ENCODE data around the gene NLRP9. TPM values are rescaled to one million over a fixed set of nuclear protein-coding genes. Genes with fewer than 3 reads are reported as not detected.

NLRP9 gene
- total RNA-seq, 1 experiment from 2014 or later = not detected

- Mint-ChIP-seq H3K36me3 (peaks cover 60% of the 10 kb centered on the region), H3K27me3 (ENCODE audit: low read depth) (no peaks in the 10 kb centered on the region), H3K4me3 (no peak overlapping the region), H3K9me3 (no peaks in the 10 kb centered on the region), H3K27ac (no peak overlapping the region), H3K4me1 (peaks cover 20% of the 10 kb centered on the region)
- ChIA-PET CTCF (interaction anchor here (0.8 kb wide), 1 partner anchor 15 kb away, joined by 3 read pairs; no protein-coding TSS in a partner anchor), POLR2A (no interaction called here)
- DNase-seq (ENCODE audit: low spot score) (no peak), ATAC-seq (no peak)
- no peak for TF ChIP-seq EMX1 (CRISPR knock-in tag; IDR thresholded peaks at IDR 0.05)
- no peak for TF ChIP-seq ATF1 (CRISPR knock-in tag; IDR thresholded peaks at IDR 0.05)
- TF ChIP-seq TEAD1 (CRISPR knock-in tag; IDR thresholded peaks at IDR 0.05) = no peak
- no peak for TF ChIP-seq ELF4 (CRISPR knock-in tag; IDR thresholded peaks at IDR 0.05; ENCODE audit: low read depth)
- TF ChIP-seq, protein P1, sequence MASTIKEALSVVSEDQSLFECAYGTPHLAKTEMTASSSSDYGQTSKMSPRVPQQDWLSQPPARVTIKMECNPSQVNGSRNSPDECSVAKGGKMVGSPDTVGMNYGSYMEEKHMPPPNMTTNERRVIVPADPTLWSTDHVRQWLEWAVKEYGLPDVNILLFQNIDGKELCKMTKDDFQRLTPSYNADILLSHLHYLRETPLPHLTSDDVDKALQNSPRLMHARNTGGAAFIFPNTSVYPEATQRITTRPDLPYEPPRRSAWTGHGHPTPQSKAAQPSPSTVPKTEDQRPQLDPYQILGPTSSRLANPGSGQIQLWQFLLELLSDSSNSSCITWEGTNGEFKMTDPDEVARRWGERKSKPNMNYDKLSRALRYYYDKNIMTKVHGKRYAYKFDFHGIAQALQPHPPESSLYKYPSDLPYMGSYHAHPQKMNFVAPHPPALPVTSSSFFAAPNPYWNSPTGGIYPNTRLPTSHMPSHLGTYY (CRISPR knock-in tag; IDR thresholded peaks at IDR 0.05) = no peak
- TF ChIP-seq, protein P2, sequence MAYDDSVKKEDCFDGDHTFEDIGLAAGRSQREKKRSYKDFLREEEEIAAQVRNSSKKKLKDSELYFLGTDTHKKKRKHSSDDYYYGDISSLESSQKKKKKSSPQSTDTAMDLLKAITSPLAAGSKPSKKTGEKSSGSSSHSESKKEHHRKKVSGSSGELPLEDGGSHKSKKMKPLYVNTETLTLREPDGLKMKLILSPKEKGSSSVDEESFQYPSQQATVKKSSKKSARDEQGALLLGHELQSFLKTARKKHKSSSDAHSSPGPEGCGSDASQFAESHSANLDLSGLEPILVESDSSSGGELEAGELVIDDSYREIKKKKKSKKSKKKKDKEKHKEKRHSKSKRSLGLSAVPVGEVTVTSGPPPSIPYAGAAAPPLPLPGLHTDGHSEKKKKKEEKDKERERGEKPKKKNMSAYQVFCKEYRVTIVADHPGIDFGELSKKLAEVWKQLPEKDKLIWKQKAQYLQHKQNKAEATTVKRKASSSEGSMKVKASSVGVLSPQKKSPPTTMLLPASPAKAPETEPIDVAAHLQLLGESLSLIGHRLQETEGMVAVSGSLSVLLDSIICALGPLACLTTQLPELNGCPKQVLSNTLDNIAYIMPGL (CRISPR knock-in tag; IDR thresholded peaks at IDR 0.05) = no peak
- TF ChIP-seq ZSCAN18 (CRISPR knock-in tag; IDR thresholded peaks at IDR 0.05) = no peak
- no peak for TF ChIP-seq CREM (CRISPR knock-in tag; IDR thresholded peaks at IDR 0.05)
- TF ChIP-seq FOXP4 (CRISPR knock-in tag; IDR thresholded peaks at IDR 0.05) = no peak
- TF ChIP-seq, protein P3, sequence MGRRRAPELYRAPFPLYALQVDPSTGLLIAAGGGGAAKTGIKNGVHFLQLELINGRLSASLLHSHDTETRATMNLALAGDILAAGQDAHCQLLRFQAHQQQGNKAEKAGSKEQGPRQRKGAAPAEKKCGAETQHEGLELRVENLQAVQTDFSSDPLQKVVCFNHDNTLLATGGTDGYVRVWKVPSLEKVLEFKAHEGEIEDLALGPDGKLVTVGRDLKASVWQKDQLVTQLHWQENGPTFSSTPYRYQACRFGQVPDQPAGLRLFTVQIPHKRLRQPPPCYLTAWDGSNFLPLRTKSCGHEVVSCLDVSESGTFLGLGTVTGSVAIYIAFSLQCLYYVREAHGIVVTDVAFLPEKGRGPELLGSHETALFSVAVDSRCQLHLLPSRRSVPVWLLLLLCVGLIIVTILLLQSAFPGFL (CRISPR knock-in tag; IDR thresholded peaks at IDR 0.05; ENCODE audit: borderline replicate concordance) = no peak
- TF ChIP-seq, protein P4, sequence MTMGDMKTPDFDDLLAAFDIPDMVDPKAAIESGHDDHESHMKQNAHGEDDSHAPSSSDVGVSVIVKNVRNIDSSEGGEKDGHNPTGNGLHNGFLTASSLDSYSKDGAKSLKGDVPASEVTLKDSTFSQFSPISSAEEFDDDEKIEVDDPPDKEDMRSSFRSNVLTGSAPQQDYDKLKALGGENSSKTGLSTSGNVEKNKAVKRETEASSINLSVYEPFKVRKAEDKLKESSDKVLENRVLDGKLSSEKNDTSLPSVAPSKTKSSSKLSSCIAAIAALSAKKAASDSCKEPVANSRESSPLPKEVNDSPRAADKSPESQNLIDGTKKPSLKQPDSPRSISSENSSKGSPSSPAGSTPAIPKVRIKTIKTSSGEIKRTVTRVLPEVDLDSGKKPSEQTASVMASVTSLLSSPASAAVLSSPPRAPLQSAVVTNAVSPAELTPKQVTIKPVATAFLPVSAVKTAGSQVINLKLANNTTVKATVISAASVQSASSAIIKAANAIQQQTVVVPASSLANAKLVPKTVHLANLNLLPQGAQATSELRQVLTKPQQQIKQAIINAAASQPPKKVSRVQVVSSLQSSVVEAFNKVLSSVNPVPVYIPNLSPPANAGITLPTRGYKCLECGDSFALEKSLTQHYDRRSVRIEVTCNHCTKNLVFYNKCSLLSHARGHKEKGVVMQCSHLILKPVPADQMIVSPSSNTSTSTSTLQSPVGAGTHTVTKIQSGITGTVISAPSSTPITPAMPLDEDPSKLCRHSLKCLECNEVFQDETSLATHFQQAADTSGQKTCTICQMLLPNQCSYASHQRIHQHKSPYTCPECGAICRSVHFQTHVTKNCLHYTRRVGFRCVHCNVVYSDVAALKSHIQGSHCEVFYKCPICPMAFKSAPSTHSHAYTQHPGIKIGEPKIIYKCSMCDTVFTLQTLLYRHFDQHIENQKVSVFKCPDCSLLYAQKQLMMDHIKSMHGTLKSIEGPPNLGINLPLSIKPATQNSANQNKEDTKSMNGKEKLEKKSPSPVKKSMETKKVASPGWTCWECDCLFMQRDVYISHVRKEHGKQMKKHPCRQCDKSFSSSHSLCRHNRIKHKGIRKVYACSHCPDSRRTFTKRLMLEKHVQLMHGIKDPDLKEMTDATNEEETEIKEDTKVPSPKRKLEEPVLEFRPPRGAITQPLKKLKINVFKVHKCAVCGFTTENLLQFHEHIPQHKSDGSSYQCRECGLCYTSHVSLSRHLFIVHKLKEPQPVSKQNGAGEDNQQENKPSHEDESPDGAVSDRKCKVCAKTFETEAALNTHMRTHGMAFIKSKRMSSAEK (CRISPR knock-in tag; IDR thresholded peaks at IDR 0.05; ENCODE audit: borderline replicate concordance) = no peak
- TF ChIP-seq FOXP1 (CRISPR knock-in tag; IDR thresholded peaks at IDR 0.05; ENCODE audit: borderline replicate concordance) = no peak
- TF ChIP-seq CBFB (CRISPR knock-in tag; IDR thresholded peaks at IDR 0.05; ENCODE audit: low read depth) = no peak
- TF ChIP-seq NFATC4 (CRISPR knock-in tag; IDR thresholded peaks at IDR 0.05) = no peak
- TF ChIP-seq JAZF1 (CRISPR knock-in tag; IDR thresholded peaks at IDR 0.05) = no peak
- no peak for TF ChIP-seq GTF2I (CRISPR knock-in tag; conservative IDR thresholded peaks at IDR 0.05)
Observed at GRCh38 chr19:55667958-55668357, 70.2 kb downstream of the NLRP9 start.
